ENCODE measurements around the gene KCNIP4.

The KCNIP4 gene

DNA sequence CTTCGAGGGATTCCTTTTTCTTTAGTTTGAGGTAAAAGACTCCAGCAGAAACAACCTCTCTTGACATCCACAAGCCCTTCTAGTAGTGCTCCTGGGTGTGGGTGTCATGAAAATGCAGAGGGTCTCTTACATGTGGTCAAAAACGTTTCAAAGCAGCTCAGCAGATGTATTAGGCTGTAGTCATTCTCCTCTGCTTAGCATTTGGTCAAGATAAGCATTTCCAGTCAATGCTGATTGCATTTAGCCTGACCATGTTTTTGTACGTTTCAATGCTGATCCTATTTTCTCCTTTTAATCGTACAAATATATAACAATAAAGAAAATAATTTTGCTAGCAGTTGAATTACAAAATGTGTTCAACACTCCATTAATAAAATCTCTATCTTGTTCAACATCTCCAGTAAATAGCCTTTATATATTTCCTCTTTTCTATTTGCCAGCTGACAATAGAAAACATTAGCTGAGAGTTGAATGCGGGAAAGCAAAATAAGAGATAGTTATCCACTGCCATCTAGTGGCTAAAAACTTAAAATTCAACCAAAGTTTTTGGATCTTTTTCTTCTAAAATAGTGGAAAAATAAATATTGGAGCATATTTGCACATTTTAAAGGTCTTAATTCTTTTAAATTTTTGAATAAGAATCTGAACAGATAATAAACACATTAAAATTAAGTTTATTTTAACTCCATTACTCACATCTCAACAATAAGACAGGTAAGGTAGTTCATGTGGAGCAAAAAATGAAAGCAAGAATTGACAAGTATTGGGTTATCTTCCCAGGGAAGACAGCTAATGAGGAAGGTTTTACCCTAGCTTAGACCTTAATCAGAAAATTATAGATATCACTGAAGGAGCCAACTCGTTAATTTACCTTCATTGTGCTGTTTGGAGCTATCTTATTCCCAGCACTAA lies 1263.5 kb downstream of the KCNIP4 start:
- TF ChIP-seq, protein P1, sequence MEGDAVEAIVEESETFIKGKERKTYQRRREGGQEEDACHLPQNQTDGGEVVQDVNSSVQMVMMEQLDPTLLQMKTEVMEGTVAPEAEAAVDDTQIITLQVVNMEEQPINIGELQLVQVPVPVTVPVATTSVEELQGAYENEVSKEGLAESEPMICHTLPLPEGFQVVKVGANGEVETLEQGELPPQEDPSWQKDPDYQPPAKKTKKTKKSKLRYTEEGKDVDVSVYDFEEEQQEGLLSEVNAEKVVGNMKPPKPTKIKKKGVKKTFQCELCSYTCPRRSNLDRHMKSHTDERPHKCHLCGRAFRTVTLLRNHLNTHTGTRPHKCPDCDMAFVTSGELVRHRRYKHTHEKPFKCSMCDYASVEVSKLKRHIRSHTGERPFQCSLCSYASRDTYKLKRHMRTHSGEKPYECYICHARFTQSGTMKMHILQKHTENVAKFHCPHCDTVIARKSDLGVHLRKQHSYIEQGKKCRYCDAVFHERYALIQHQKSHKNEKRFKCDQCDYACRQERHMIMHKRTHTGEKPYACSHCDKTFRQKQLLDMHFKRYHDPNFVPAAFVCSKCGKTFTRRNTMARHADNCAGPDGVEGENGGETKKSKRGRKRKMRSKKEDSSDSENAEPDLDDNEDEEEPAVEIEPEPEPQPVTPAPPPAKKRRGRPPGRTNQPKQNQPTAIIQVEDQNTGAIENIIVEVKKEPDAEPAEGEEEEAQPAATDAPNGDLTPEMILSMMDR (IDR thresholded peaks at IDR 0.05; ENCODE audit: low read depth, low read length, missing control alignments) = peak; percentile 24
- no peak for DNase-seq (ENCODE audit: extremely low read depth, low read depth)
- no peak overlapping the region for H3K4me3 ChIP-seq (replicated peaks; ENCODE audit: low read depth, low read length)

DNA sequence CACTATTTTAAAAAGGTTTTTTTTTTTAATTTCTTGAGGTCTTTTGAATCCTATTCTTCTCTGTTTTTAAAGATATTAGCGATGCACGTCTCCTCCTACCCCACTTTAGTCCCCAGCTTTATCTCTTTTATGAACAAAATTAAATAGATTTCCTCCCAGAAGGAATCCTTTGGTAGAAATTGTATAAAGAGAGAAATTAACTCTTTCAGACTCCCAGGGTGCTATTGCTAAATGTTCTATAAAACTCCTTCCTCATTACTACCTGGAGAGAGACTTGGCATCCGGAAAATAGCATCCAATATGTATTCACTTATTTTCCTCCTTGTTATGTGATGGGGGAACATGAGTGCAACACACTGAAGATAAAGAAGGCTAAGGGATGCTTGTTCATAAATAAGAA lies 1264.8 kb downstream of the KCNIP4 start:
- no peak for DNase-seq (ENCODE audit: extremely low read depth, low read depth)

DNA sequence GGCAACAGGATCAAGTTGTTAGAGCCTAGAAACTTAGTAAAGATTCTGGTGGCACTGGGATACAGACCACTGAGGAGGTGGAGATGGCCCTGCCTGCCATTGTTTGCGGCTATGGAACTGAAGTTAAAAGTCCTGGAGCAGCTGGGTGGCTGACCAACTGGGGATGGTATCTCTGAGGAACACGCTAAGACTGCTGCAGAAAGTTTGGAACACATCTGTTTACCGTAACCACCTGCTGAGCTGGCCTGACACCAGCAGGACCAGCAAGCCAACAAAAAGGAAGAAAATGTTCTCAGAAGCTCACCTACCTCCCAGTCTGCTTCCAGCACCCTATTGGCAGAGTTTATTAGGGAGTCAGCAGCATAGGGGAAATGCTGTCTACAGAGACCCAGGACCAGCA lies 1265.7 kb downstream of the KCNIP4 start:
- DNase-seq (ENCODE audit: extremely low read depth, low read depth) = no peak
- no peak overlapping the region for H3K4me3 ChIP-seq (replicated peaks; ENCODE audit: low read depth, low read length)
- TF ChIP-seq, protein P1 (IDR thresholded peaks at IDR 0.05; ENCODE audit: low read depth, low read length, missing control alignments) = no peak

More for the DNA sequence above, 1264.8 kb downstream of the KCNIP4 start:
- TF ChIP-seq, protein P1 (IDR thresholded peaks at IDR 0.05; ENCODE audit: low read depth, low read length, missing control alignments) = no peak
- H3K4me3 ChIP-seq (replicated peaks; ENCODE audit: low read depth, low read length) = no peak overlapping the region

DNA sequence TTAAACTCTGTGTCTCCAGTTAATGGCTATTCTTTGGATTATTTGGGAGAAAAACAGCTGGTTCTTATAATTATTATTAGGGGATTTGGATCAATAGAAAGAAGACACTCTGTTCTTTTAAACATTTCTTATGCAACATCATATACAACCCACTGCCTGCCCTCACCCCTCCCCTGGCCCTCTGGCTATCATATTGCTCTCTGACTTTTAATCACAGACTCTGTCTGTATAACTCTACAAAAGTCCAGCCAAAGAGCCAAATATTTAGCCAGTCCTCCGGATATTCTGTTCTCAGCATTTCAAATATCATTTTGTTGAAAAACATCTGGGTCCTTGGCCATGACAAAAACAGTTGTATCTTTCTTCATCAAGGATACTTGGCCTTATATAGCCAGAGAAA lies 1267.3 kb downstream of the KCNIP4 start:
- DNase-seq (ENCODE audit: extremely low read depth, low read depth) = no peak
- TF ChIP-seq, protein P1 (IDR thresholded peaks at IDR 0.05; ENCODE audit: low read depth, low read length, missing control alignments) = no peak
- no peak overlapping the region for H3K4me3 ChIP-seq (replicated peaks; ENCODE audit: low read depth, low read length)

DNA sequence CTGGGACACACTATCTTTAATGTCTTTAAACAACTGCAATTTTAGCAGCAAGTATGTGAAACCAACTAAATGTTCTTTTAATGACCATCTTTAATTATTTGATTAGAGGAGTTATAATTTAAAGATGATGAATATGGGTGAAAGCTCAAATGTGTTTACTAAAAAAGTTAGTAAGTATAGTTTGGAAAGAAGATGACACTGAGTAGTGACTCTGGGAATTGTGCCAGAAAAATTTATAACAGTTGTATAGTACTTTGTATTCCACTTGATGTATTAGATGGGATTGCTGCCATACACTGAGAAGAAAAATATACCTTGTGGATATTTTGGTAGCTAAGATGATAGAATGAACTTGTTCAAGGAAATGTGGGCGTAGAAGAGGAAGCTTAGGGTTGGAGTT lies 1267.8 kb downstream of the KCNIP4 start:
- TF ChIP-seq, protein P1 (IDR thresholded peaks at IDR 0.05; ENCODE audit: low read depth, low read length, missing control alignments) = no peak
- H3K4me3 ChIP-seq (replicated peaks; ENCODE audit: low read depth, low read length) = no peak overlapping the region
- DNase-seq (ENCODE audit: extremely low read depth, low read depth) = no peak

DNA sequence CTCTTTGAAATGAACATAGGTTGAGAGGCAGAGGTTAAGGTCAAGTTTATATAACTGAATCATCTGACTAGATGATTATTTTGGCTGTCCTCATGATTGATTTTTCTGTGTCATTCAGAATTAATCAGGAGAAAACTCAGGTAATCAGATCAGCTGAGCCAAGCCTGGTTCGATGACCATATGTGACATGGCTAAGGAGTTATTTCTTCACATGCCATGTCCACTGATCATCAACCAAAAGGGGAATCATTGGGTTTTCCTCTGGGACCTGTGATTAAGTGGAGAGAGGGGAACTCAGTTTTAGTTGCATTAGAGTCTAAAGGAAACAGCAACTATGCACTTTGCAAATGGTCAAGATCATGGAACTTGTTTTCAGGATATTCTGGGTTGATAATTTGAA lies 1268.6 kb downstream of the KCNIP4 start:
- DNase-seq (ENCODE audit: extremely low read depth, low read depth) = no peak
- TF ChIP-seq, protein P1 (IDR thresholded peaks at IDR 0.05; ENCODE audit: low read depth, low read length, missing control alignments) = no peak
- H3K4me3 ChIP-seq (replicated peaks; ENCODE audit: low read depth, low read length) = no peak overlapping the region
